HL-60 (cell line): ENCODE results near the gene CRISP3.

Experiments used
- DNase-seq, 2 experiments: peaks; one replicate each; pipeline ENCODE4 v3.0.0-alpha.2; 2010 to 2020; ENCODE audit warnings: low read depth in 1 of 2, low spot score in 1 of 2
- H3K27ac ChIP-seq: fragments of 250-450 bp; sonication (Bioruptor Pico); replicated peaks from 2 replicates; pipeline ENCODE4 v1.5.1; 2020; ENCODE audit warnings: mild to moderate bottlenecking, moderate library complexity
- H3K27me3 ChIP-seq: fragments of 250-450 bp; sonication (Bioruptor Pico); 2 replicates; pipeline ENCODE4 v1.5.1; 2021; ENCODE audit warnings: mild to moderate bottlenecking, moderate library complexity; ENCODE audit not compliant: insufficient read depth, poor library complexity, severe bottlenecking
- H3K4me3 ChIP-seq: replicated peaks from 2 replicates; pipeline ENCODE4 v1.5.1; 2011; ENCODE audit warnings: mild to moderate bottlenecking, control low read depth, low read length; ENCODE audit not compliant: insufficient read depth
- CTCF ChIP-seq: IDR thresholded peaks from one replicate; pipeline ENCODE4 v1.5.1; 2011; ENCODE audit warnings: low read length, control low read depth, inconsistent platforms; ENCODE audit not compliant: insufficient read depth
- GABPA ChIP-seq: IDR thresholded peaks from 2 replicates; pipeline ENCODE4 v1.6.1; 2012; ENCODE audit warnings: low read depth
- POLR2AphosphoS5 ChIP-seq: IDR thresholded peaks from 2 replicates; pipeline ENCODE4 v1.6.1; 2012; ENCODE audit warnings: low read depth
- REST ChIP-seq: IDR thresholded peaks from 2 replicates; pipeline ENCODE4 v1.6.1; 2012; ENCODE audit warnings: low read depth; ENCODE audit not compliant: insufficient replicate concordance
- SPI1 ChIP-seq: IDR thresholded peaks from 2 replicates; pipeline ENCODE4 v1.6.1; 2012; ENCODE audit warnings: low read depth, mild to moderate bottlenecking, borderline replicate concordance

The CRISP3 gene

GRCh38 chr6:49775043-49775442 lies 30.9 kb upstream of the CRISP3 start:
- Histone ChIP-seq H3K27me3 (no peaks in the 10 kb centered on the region), H3K4me3 (no peak overlapping the region), H3K27ac (no peak overlapping the region)
- no peak for DNase-seq
- TF ChIP-seq GABPA (no peak), CTCF (no peak), SPI1 (no peak), POLR2AphosphoS5 (no peak), REST (no peak)

GRCh38 chr6:49772285-49772684 lies 28.1 kb upstream of the CRISP3 start:
- Histone ChIP-seq H3K4me3 (no peak overlapping the region), H3K27me3 (no peaks in the 10 kb centered on the region), H3K27ac (no peak overlapping the region)
- no peak for TF ChIP-seq SPI1
- no peak for TF ChIP-seq REST
- no peak for TF ChIP-seq GABPA
- no peak for TF ChIP-seq POLR2AphosphoS5
- TF ChIP-seq CTCF = no peak
- no peak for DNase-seq

GRCh38 chr6:49766762-49767161 lies 22.6 kb upstream of the CRISP3 start:
- no peak for TF ChIP-seq REST
- no peak for TF ChIP-seq GABPA
- TF ChIP-seq SPI1 = no peak
- no peak for TF ChIP-seq POLR2AphosphoS5
- TF ChIP-seq CTCF = no peak
- H3K27ac ChIP-seq = no peak overlapping the region
- no peak overlapping the region for H3K4me3 ChIP-seq
- no peak for DNase-seq
- H3K27me3 ChIP-seq = no peaks in the 10 kb centered on the region
